Measurements from ENCODE around the gene FADS2. TPM values are rescaled to one million over a fixed set of nuclear protein-coding genes. Genes with fewer than 3 reads are reported as not detected.

The FADS2 gene
- total and polyA plus RNA-seq, 9 of the 15 experiments (the other 6 are each of a cell fraction or from before 2014, with no cell fraction given) = 2.9 to 42.8 (median 16.2) TPM

- TF ChIP-seq CHD2 (IDR thresholded peaks at IDR 0.05; ENCODE audit: low read depth, low read length) (no peak), ZNF23 (CRISPR knock-in tag; IDR thresholded peaks at IDR 0.05) (no peak), RBM17 (IDR thresholded peaks at IDR 0.05; ENCODE audit: borderline replicate concordance, low read depth, low read length) (no peak), ID3 (CRISPR knock-in tag; IDR thresholded peaks at IDR 0.05) (no peak), ID3 (tag; IDR thresholded peaks at IDR 0.05) (0 out of 2 replicates have a peak, but pooled peaks have one; percentile 19), CREB3 (tag; conservative IDR thresholded peaks at IDR 0.05; ENCODE audit: low read depth) (no peak), FOXA1 (IDR thresholded peaks at IDR 0.05; ENCODE audit: borderline replicate concordance) (no peak; the same call in 1 of the 2 replicates), CBX2 (IDR thresholded peaks at IDR 0.05; ENCODE audit: insufficient read depth, low read length, poor library complexity, severe bottlenecking) (no peak), ZNF639 (CRISPR knock-in tag; conservative IDR thresholded peaks at IDR 0.05 in 1 of 2, IDR thresholded peaks at IDR 0.05 in 1 of 2) (peak in 1 of 2 experiments; percentile 66; a peak in 2 of 4 replicates), ZBTB49 (CRISPR knock-in tag; IDR thresholded peaks at IDR 0.05; ENCODE audit: borderline replicate concordance) (no peak), SAP30 (IDR thresholded peaks at IDR 0.05; ENCODE audit: borderline replicate concordance, insufficient read depth, low read depth, low read length, poor library complexity, severe bottlenecking) (no peak), ZNF134 (CRISPR knock-in tag; conservative IDR thresholded peaks at IDR 0.05) (no peak), FOXA3 (CRISPR knock-in tag; conservative IDR thresholded peaks at IDR 0.05 in 1 of 2, IDR thresholded peaks at IDR 0.05 in 1 of 2) (peak; percentile 89 to 90; a peak in 3 of 4 replicates), NONO (IDR thresholded peaks at IDR 0.05; ENCODE audit: low read depth in 2 of 2, low read length in 1 of 2) (no peak), GATAD2B (IDR thresholded peaks at IDR 0.05; ENCODE audit: borderline replicate concordance) (peak; percentile 56), SRF (CRISPR knock-in tag; IDR thresholded peaks at IDR 0.05) (no peak), FOXP1 (CRISPR knock-in tag; IDR thresholded peaks at IDR 0.05) (0 out of 2 replicates have a peak, but pooled peaks have one; percentile 38), ZNF445 (CRISPR knock-in tag; IDR thresholded peaks at IDR 0.05; ENCODE audit: low read depth) (no peak)
Observed at GRCh38 chr11:61800331-61801281, 27.5 kb upstream of the FADS2 start (continued).
